HG03520 (cell line): Measurements from ENCODE around the gene SERINC2.
"Not testable (repeated sequence)": the region's sequence is repeated elsewhere in the genome, so short reads cannot be mapped to it uniquely, and the experiment has no call there.

Source experiments
- ATAC-seq: cut with Tn5 transposase; IDR thresholded peaks from one replicate; pipeline ENCODE4 v1.9.1; 2021; ENCODE audit warnings: mild to moderate bottlenecking, moderate library complexity; ENCODE audit not compliant: unreplicated experiment

The SERINC2 gene

DNA sequence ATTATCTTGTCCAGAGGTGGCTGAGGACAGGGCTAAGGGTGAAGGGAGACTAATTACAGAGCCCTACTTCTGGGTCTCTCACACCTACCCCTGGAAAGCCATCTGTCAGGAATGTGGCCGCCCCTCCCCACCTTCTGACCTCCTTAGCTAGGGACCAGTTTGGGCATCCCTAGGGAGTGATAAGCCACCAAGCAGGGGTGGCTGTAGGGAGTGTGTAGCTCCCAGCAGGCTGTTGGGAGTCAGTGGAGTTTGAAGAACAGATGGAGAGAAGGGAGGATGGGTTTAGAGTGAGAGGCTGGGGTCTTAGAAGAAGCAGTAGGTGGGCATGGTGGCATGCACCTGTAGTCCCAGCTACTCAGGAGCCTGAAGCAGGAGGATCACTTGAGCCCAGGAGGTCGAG, 808 bp upstream of the SERINC2 start:
- ATAC-seq: no peak

DNA sequence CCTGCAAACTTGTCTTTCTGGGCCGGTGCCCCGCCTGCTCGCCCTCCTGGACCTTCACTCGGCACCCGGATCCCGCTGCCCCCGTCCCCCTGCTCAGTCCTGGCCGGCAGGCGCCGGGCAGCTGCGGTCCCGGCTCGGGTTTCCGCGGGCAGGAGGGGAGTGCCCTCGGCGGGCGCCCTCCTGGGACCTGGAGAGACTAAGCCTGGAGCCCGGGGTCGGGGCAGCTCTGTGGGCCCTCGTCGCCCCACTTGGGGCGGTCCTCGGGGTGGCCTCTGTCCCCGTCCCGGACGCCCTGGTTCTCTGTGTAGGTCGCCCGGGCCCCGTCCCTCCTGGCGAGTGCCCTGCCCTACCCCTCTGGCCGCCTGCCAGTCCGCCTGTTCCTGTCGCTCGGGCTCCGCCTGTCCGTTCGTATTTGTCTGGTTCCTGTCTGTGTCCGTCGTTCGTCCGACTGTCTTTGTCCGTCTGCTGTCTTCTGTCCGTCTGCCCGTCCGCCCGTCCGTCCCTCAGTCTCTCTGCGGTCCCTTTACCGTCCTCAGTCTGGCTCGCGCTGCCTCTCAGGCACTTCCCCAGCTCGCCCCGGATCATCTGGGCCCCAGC, 490 bp downstream of the SERINC2 start:
- no peak for ATAC-seq

DNA sequence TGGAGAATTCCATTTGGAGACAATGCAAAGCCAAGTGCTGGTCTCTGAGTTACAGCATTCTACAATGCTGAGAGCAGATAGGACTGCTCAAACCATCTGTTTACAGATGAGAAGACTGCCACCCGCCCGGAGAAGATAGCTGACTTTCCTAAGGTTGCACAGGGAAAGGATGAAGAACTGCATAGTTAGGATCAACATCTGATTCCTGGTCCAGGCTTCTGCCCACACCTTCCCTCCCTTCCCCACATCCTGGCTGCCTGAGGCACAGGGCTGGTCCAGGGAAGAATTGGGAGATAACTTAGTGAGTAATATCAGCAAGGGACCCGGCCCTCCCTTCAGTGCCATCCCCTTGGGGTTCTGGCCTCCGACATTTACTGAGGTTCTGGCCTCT, 2.0 kb downstream of the SERINC2 start:
- no peak for ATAC-seq

DNA sequence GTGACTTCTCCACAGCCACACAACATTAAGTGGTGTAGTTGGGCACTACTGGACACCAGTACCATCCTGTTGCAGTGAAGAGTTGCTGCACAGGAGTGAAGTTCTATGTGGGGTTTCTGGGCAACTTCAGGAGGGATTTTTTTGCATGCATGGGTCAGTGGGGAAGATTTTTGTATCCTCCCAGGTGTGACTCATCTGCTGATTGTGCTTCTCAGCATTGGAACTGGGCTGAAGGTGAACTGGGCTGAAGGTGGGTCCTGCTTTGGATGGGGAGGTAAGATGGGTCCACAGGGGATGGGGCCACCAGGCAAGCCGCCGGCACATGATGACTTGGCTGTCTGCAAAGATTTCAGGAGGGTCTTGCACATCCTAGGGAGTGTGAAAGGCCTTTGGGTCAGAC, 2.6 kb downstream of the SERINC2 start:
- no peak for ATAC-seq

DNA sequence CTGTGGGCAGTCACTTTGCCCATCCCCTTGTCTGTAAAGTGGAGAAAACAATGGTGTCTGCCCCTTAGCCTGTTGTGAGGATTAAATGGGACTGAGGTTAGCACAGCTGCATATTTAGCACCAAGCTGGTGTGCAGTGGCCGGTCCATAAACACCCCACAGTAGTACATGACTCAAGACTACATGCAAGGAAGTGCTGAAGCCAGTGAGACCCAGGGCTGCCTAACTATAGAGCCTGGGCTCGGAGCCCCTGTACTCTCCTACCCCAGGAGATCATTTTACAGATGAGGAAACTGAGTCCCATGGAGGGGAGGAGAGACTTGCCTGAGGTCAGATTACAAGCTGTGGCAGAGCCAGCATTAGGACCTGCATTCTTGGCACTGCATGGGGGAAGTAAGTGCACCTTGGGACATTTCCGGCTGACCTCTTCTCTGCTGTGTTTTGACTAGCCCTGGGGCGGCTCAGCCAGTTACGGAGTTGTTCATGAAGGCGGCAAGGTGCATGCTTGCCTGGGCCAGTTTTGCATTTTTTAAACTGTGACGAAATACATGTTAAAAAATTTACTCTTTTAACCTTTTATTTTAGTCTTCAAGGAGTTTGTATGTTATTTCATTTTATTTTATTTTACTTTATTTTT, 3.2 kb downstream of the SERINC2 start:
- no peak for ATAC-seq

DNA sequence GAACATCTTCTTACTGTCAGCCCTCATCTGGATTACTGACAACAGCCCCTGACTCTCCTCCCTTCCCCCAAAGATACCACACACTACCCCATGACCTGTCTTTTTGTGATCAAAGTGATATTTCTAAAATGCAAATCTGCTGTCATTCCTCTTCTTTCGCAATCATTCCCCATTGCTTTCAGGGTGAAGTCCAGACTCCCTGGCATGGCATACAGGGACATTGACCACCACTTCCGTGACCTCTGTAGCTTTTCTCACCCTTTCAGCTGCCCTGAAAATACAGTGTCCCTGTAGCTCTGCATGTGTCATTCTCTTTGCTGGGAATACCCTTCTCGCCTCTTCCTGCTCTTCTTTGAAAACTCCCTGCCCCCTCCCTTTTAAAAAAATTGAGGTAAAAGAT, 4.1 kb downstream of the SERINC2 start:
- ATAC-seq: no peak

DNA sequence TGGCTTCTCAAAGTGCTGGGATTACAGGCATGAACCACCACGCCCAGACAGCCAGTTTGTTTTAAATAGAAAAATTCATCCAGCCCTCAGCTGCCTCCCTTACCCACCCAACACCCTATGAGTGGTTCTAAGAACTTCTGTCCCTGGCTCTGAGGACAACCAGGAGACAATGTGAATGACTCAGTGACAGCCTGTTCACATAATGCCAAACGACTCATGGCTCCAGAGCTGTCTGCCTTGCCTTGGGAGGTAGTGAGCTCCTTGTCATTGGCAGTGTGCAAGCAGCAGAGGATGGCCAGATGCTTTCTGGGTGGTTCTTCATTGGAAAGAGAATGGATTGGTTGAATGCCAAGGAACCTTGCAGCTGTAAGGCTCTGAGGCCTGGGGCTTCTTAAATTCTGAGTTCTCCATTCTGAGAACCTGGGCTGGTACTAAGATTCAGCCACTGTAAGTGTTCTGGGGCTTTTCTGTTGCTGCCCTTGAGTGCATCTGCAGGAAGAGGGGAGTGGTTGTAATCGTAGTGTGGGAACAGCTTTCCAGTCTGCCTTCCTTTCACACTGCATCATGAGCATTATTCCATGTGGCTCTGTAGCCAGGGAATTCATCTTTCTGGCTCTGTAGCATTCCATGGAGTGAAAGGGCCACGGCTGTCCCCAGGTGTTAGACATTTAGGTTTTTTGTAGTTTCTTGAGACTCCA, 5.8 kb downstream of the SERINC2 start:
- no peak for ATAC-seq

DNA sequence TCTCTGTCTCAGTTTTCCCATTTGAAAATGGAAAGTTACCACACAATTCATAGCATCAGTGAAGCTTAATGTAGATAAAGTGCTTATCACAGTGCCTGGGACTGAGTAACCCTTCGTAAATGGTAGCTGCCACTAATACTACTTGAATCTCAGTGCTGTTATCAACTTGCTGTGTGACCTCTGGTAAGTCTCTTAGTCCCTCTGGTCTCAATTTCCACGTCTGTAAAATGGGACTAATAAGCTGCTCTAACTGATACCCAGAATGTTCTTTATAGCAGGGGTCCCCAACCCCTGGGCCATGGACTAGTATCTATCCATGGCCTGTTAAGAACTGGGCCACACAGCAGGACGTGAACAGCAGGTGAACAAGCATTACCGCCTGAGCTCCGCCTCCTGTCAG, 7.7 kb downstream of the SERINC2 start:
- no peak for ATAC-seq

DNA sequence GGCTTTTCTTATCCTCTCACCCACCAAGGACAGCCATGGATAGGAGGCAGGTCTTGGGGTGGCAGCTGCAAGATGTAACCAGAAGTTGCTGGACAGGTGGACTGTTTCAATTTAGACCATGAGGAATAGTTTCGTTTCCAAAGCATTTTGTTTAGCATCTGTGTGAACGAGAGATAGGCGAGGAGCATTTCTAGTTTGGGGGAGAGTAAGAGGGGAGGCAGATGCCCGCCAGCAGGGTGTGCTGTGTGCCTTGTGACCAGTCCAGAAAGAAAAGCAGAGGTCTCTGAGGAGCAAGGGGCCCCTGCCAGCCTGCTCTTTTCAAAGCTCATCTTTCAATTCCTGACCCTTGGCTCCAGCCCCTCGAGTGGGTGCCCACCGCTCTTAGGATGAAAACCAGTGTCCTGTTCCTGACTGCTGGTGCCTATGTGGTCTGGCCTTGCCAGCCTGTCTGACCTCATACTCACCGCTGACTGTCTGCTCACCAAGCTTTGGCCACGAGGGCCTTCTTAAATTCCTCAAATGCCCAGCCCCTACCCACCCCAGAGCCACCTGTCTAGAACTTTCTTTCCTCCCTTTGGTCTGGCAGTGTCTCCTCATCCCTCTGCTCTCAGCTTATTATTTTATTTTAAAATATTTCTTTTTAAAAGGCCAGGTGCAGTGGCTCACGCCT, 8.5 kb downstream of the SERINC2 start:
- ATAC-seq: no peak

DNA sequence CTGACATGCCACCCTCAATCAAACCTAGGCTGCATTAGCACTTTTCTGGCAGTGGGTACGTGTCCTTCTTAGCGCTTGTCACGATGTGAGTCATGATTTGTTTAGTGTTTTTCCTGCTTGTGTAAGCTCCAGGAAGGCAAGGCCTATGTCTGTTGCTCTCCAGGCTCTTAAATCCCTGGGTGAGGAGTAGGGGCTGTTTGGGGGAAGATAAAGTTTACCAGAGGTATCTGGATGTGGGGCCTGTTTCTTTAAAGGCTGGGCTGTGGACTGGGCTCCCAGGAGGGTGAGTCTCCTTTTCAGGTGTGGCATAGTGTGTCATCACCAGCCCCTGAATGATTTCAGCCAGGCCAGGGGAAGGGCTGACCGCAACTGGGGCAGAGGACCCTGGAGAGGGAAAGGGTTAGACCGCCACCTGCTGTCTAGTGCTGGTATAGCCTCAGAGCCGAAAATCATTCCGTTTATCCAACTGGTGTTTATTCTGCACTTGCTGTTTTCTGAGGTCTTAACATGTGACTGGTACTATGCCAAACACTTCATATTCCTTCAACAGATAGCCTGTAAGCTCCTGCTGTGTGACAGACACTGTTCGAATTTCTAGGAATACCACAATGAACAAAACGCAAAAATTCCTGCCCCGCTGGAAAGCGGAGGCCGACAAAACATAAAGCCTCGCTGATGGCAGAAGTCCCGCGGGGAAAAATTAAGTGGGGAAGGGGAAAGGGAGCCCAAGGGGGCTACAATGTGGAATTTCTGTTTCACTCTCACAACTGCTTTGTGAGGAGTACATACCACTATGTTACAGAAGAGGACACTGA, 9.7 kb downstream of the SERINC2 start:
- no peak for ATAC-seq

DNA sequence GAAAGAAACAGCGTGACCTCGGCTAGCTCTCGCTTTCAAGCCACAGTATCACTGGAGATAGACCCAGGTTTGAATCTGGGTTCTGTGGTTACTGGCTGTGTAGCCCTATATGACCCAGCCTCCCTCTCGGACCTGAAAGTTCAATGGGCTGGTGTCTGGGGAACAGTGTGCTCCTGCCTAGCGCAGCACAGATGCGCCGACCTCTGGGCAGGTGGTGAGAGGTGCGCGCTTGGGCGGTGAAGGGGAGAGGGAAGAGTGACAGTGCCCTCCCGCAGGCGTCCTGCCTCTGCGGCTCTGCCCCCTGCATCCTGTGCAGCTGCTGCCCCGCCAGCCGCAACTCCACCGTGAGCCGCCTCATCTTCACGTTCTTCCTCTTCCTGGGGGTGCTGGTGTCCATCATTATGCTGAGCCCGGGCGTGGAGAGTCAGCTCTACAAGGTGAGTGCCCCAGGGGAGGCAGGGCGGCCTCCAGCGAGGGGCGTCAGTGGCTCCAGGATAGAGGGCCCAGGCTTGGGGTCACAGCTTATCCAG, 10.5 kb downstream of the SERINC2 start:
- peak; percentile 54 for ATAC-seq

DNA sequence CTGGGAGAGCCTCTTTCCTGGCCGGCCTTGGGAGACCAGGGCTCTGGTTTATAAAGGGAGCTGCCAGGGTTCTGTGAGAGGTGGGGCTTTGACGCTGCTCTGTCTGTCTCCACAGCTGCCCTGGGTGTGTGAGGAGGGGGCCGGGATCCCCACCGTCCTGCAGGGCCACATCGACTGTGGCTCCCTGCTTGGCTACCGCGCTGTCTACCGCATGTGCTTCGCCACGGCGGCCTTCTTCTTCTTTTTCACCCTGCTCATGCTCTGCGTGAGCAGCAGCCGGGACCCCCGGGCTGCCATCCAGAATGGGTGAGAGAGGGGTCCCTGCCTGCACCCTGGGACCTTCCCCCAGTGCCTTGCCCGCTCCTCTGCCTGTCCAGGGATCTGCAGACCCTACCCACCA, 11.6 kb downstream of the SERINC2 start:
- no peak for ATAC-seq

DNA sequence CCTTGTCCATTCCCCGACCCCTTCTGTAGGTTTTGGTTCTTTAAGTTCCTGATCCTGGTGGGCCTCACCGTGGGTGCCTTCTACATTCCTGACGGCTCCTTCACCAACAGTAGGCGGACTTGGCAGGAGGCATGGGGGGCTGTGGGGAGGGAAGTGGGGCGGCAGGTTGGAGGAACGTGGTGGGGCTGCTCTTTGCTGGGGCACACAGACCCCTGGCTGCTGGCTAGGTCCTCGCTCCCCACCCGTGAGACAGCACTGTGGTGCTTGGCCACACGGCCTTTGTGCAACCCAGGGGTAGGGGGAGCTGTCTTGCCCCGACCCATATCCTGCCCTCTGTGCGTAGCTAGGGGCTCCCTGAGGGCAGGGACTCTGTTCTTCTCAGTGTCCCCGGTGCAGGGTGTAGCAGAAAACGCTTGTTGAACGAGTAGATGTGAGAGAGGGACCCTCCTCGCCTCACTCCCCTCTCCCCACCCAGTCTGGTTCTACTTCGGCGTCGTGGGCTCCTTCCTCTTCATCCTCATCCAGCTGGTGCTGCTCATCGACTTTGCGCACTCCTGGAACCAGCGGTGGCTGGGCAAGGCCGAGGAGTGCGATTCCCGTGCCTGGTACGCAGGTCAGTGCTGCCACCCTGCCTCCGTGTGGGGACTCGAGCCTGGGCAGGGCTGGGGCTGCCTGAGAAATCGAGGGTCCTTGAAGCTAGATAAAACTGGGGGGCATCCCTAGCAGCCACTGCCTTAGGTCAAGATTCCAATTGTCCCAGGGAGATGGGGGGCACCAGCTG, 12.5 kb downstream of the SERINC2 start:
- no peak for ATAC-seq

DNA sequence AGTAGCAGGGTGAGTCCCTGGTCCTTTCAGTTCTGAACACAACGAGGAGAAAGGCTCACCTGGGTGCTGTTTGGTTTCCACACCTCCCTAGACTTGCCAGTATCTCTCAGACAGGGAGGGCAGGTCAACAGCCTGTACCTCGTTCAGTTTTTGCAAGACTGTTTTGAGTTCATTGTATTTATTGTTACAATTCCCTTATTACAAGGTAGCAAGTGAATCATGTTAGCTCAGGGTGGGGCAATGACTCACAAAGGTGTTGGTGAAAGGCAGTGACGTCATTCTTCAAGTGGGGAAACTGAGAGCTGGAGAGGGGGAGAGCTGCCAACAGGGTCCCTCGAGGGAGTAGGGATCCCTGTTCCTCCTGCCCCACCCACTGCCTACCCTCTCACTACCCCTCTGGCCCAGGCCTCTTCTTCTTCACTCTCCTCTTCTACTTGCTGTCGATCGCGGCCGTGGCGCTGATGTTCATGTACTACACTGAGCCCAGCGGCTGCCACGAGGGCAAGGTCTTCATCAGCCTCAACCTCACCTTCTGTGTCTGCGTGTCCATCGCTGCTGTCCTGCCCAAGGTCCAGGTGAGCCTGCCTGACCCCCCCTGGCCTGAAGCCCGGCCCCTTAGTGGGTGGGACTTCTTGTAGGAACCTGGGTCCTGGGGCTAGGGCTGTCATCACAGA, 13.4 kb downstream of the SERINC2 start:
- no peak for ATAC-seq

DNA sequence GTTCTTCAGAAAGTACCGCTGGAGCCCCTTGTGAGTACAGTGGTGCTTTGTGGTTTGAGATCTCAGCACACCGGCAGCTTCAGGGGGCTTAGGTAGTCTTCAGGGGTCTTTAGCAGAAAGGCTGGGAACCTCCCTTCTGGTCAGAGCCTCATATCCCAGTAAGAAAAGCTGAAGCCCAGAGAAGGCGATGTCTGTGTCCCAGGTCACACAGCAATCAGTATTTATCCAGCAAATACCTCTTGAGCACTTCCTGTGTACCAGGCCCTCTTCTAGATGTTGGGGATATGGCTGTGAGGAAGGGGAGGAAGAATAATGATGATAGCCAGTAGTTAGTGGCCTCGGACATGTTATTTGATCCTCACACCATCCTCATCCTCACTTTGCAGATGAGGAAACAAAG, 14.3 kb downstream of the SERINC2 start:
- no peak for ATAC-seq

DNA sequence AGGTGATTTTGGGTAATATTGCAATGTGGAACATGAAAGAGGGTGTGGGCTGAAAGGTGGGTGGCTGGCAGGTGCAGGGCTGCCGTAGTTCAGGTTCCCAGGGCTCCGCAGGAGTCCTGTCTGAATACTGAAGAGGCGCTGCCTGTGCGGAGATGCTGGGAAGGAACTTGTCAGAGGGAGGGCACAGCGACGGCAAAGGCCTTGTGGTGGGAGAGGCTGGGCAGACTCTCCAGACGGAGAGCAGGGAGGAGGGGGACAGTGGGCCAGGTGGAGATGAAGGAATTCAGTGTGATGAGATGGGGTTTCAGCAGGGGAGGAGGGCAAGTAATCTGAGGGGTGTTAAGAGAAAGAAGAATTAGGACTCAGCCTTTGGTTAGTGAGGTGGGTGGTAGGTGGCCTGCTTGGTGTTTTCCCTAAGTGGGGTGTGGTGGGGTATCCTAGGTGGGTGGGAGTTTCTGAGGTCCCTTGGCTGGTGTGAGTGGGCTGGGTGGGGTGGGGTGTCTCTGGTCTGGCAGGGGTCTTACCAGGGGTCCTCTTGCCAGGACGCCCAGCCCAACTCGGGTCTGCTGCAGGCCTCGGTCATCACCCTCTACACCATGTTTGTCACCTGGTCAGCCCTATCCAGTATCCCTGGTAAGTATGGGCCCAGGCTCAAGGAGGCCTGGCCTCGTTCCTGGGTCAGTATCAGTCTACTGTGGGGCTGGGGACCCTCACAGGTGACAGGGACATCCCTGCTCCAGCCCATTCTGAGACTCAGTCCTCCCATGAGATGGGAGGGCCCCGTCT, 15.6 kb downstream of the SERINC2 start:
- no peak for ATAC-seq

DNA sequence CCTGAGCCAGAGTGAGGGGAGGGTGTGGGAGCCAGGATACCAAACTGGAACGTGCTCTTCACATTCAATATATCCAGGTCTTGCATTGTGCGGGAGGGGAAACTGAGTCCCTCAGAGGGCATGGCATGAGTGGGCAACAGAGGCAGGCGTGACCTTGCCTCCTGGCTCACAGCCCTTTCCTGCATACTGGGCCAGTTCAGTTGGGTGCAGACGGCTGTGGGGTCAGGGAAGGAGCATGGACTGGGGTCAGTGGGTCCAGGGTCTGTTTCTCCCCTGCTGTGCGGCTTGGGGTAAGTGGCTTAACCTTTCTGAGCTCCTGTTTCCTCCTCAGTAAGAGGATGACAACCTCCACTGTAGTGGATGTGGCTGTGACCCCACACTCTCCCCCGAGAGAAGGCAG, 16.6 kb downstream of the SERINC2 start:
- ATAC-seq: no peak

DNA sequence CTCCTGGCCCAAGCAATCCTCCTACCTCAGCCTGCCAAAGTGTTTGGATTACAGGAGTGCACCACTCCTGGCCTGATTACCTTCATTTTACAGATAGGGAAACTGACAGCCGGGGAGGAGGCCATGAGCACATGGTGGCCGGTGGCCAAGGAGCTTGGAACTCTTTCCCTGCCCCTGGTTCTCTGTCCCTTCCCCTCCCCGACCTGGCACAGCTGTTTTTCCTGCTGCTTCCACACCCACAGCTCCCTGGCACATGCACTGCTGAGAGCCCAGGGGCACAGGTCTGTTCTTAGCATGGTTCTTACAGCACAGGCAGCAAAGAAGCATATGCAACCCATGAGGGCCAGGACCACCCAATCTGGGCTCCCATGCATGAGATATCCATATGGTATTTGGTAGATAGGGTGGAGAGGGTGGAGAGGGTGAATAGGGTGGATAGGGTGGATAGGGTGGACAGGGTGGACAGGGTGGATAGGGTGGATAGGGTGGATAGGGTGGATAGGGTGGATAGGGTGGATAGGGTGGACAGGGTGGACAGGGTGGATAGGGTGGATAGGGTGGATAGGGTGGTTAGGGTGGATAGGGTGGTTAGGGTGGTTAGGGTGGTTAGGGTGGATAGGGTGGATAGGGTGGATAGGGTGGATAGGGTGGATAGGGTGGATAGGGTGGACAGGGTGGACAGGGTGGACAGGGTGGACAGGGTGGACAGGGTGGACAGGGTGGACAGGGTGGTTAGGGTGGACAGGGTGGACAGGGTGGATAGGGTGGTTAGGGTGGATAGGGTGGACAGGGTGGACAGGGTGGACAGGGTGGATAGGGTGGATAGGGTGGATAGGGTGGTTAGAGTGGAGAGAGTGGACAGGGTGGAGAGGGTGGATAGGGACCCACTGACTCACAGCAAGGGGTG, 18.6 kb downstream of the SERINC2 start:
- not testable (repeated sequence) for ATAC-seq
